Mucosa of descending colon (tissue), 3 donors: ENCODE results near the gene DUS2. TPM values are rescaled to one million over a fixed set of nuclear protein-coding genes. Genes with fewer than 3 reads are reported as not detected.
A peak's percentile ranks its signal among the peaks of the same experiment; 100 is the strongest.
"Not testable (repeated sequence)": the region's sequence is repeated elsewhere in the genome, so short reads cannot be mapped to it uniquely, and the experiment has no call there.

Experiments used
- ATAC-seq: fragments of 200-7000 bp; cut with Tn5 transposase; one replicate; pipeline ENCODE4 v1.9.1; 2020; ENCODE audit warnings: mild to moderate bottlenecking, moderate library complexity
- DNase-seq, 3 donors: peaks; one replicate each; pipeline ENCODE4 v3.0.0-alpha.2; 2020
- H3K36me3 ChIP-seq: fragments of 200-600 bp; one replicate; pipeline ENCODE4 v1.8.0; 2021; ENCODE audit warnings: low read depth, mild to moderate bottlenecking
- H3K4me1 ChIP-seq: fragments of 200-600 bp; one replicate; pipeline ENCODE4 v1.8.0; 2021; ENCODE audit warnings: low read depth, mild to moderate bottlenecking
- H3K4me3 ChIP-seq: fragments of 200-600 bp; one replicate; pipeline ENCODE4 v1.8.0; 2021; ENCODE audit warnings: mild to moderate bottlenecking
- H3K9me3 ChIP-seq: fragments of 200-600 bp; one replicate; pipeline ENCODE4 v1.8.0; 2021; ENCODE audit warnings: mild to moderate bottlenecking
- CTCF ChIP-seq: fragments of 200-600 bp; IDR thresholded peaks from one replicate; pipeline ENCODE4 v1.8.0; 2022; ENCODE audit warnings: antibody characterized with exemption, mild to moderate bottlenecking
- intact Hi-C, 2 donors: fragments of 100-400 bp; cut with DNase I in 1 of 2; cut with micrococcal nuclease in 1 of 2; formaldehyde crosslinking; loops; one replicate each; pipeline versions ENCODE4 v1.11.0 to v1.11.1; 2022; cut with DNase I, micrococcal nuclease
- total RNA-seq, 3 donors: library from RNA; stranded (reverse); fragmentation: NEBNext Ultra II Directional in 2 of 3; extraction: Animal tissue kit (Norgen Biotek cat#: 25700) in 2 of 3; gene quantifications; one replicate each; pipeline versions ENCODE4 v1.2.1 to v1.2.4, GENCODE V29; 2021 to 2023
- donor health status: DM: no; HTN: no; CAD: no; lungs with moderate emphysema.
- donor health status: DM: no; HTN: no; CAD: no.
- donor health status: DM: no; HTN: yes; CAD: no.

Gene DUS2
- total RNA-seq, 3 donors from 2014 or later, result 11.6 to 13.5 (median 12.6) TPM

GRCh38 chr16:68019167-68019680 lies 3.9 kb upstream of the DUS2 start:
- Histone ChIP-seq H3K4me3 (no peak overlapping the region), H3K4me1 (peaks cover 23% of the 10 kb centered on the region), H3K9me3 (no peaks in the 10 kb centered on the region), H3K36me3 (no peaks in the 10 kb centered on the region)
- ATAC-seq (no peak), DNase-seq (no peak)
- no peak for TF ChIP-seq CTCF
- intact Hi-C loops, result no loop called here

GRCh38 chr16:68021490-68021889 lies 1.6 kb upstream of the DUS2 start:
- no peaks in the 10 kb centered on the region for H3K9me3 ChIP-seq
- intact Hi-C loops, result no loop called here

GRCh38 chr16:68022278-68022727 lies 781 bp upstream of the DUS2 start:
- DNase-seq, result no peak
- intact Hi-C loops, result no loop called here
- peak; percentile 2 for ATAC-seq

More at GRCh38 chr16:68021490-68021889, 1.6 kb upstream of the DUS2 start:
- no peak for ATAC-seq
- Histone ChIP-seq H3K36me3 (no peaks in the 10 kb centered on the region), H3K4me3 (no peak overlapping the region), H3K4me1 (peaks cover 23% of the 10 kb centered on the region)
- no peak for DNase-seq
- no peak for TF ChIP-seq CTCF

GRCh38 chr16:68028996-68029395 lies 5.9 kb downstream of the DUS2 start:
- intact Hi-C loops, result no loop called here
- H3K4me1 ChIP-seq, result peaks cover 2% of the 10 kb centered on the region
- ATAC-seq (no peak), DNase-seq (no peak)
- H3K36me3 ChIP-seq, result no peaks in the 10 kb centered on the region
- TF ChIP-seq CTCF, result no peak
- no peak overlapping the region for H3K4me3 ChIP-seq
- H3K9me3 ChIP-seq, result no peaks in the 10 kb centered on the region

More at GRCh38 chr16:68022278-68022727, 781 bp upstream of the DUS2 start:
- peak overlapping the region; percentile 98 for H3K4me3 ChIP-seq
- no peak for TF ChIP-seq CTCF
- peaks cover 23% of the 10 kb centered on the region for H3K4me1 ChIP-seq
- H3K36me3 ChIP-seq, result no peaks in the 10 kb centered on the region
- H3K9me3 ChIP-seq, result no peaks in the 10 kb centered on the region

GRCh38 chr16:68030108-68030507 lies 7.0 kb downstream of the DUS2 start:
- H3K9me3 ChIP-seq, H3K4me1 ChIP-seq, H3K36me3 ChIP-seq, DNase-seq, ATAC-seq, H3K4me3 ChIP-seq, intact Hi-C loops: not testable (repeated sequence)

GRCh38 chr16:68031951-68032350 lies 8.9 kb downstream of the DUS2 start:
- no peaks in the 10 kb centered on the region for H3K36me3 ChIP-seq
- intact Hi-C loops, result no loop called here
- TF ChIP-seq CTCF, result no peak
- DNase-seq, result peak in 1 of 3 donors; percentile 16
- H3K9me3 ChIP-seq, result no peaks in the 10 kb centered on the region
- ATAC-seq, result peak; percentile 90
- H3K4me1 ChIP-seq, result no peaks in the 10 kb centered on the region
- no peak overlapping the region for H3K4me3 ChIP-seq
